Measurements from ENCODE around the gene ABR.
"Not testable (repeated sequence)": the region's sequence is repeated elsewhere in the genome, so short reads cannot be mapped to it uniquely, and the experiment has no call there.

ABR gene

DNA sequence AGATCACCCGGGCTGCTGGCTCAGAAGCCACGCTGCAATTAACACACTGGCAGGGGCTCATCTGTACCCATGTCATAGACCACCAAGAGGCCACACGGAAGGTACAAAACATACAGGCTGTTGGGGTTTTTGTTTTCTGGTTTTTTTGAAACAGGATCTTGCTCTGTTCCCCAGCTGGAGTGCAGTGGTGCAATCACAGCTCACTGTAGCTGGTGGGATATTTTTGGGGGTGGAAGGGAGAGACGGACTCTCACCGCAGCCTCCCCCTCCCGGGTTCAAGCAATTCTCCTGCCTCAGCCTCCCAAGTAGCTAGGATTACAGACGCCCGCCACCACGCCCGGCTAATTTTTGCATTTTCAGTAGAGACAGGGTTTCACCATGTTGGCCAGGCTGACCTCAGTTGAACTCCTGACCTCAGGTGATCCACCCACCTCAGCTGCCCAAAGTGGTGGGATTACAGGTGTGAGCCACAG, 19.5 kb upstream of the ABR start:
- not testable (repeated sequence) for FAIRE-seq

DNA sequence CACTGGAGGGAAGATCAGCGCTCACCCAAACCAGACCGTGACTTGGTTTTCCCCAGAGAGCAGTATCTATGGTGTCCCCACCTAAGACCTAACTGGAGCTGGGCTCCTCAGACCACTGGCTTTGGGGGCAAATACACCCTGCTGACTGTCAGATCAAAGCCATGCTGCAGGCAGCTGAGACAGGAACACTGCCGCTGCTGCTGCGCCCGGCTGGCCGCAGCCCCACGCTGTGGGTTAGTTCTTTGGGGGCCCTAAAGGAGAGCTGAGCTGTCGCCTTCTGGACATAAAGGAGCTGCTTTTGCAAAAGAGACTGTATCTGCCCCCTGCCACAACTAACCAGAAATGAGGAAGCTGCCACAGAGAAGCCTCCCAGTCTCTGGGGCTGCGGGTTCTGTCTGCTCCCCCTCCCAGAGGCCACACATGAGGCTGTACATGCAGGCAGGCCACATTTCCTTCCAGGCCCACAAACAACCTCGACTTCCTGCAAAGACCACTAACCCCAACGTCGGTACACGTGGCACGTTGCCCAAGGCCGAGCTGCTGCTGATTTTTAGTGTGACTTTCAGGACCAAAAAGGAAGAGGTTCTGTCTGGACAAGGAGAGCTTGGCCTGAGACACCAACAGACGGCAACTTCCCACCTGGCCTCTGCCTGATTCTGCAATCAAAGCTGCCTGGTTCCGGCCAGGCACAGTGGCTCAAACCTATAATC, 18.2 kb upstream of the ABR start:
- FAIRE-seq, result no peak

DNA sequence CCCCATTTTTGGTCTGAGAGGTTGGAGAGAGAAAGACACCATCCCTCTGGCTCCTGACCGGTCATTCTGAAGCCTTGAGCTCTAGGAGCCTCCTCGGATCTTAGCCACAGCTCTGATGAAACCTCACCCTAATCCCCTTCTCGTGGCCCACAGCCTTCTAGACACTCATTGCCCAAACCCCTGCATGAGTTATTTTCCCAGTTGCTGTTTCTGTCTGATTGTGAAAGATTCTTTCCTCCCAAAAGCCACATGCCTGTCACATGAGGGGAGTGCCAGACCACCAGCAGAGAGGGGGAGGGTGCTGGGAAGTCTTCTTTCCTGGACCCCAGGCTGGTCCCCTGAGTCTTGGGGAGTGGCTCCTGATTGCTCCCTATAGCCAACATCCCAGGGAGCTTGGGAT, 17.6 kb upstream of the ABR start:
- FAIRE-seq, result no peak

DNA sequence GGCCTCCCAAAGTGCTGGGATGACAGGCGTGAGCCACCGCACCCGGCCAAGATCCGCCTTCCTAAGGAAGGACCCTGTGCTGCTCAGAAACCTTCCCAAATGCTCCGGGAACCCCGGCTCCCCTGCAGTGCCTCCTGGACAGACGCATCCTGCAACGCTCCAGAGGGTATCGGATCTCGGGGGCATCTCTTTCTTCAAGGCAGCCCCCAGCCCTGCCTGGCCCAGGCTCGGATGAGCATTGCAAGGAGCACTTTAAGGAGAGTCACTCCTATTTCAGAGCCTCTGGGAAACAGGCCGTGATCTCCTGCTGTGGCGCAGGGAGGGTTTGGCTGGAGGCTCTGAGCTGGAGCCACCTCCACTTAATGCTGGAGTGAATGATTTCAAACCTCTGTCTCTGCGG, 17.2 kb upstream of the ABR start:
- no peak for FAIRE-seq

DNA sequence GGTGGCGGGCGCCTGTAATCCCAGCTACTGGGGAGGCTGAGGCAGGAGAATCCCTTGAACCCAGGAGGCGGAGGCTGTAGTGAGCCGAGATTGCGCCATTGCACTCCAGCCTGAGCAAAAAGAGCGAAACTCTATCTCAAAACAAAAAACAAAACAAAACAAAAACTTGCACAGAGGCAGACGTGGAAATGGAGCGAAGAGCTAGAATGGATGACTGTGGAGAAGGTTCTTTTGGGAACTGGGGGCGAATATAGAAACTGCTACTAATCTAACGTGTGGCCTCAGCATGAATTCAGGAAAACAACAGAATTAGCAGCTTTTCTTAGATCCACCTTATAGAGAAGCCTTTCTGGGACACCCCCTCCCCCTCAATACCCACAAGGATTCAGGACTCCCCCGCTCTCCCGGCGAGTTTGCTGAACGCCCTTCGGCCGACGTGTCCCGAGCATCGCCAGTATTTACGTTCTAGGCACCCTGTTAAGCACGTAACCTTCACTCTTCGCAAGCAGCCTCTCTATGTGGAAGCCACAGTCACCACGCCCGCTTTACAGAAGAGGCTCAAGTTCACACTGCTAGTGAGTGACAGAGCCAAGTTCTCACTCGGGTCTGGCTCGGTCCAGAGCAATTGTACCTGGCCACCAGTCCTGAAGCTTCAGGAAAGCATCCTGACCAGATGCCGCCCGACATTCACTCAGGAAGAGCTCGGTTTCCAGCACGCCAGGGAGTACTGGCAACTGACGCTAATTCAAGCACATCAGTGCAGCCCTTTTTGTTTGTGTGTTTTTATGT, 13.3 kb upstream of the ABR start:
- FAIRE-seq, result no peak

DNA sequence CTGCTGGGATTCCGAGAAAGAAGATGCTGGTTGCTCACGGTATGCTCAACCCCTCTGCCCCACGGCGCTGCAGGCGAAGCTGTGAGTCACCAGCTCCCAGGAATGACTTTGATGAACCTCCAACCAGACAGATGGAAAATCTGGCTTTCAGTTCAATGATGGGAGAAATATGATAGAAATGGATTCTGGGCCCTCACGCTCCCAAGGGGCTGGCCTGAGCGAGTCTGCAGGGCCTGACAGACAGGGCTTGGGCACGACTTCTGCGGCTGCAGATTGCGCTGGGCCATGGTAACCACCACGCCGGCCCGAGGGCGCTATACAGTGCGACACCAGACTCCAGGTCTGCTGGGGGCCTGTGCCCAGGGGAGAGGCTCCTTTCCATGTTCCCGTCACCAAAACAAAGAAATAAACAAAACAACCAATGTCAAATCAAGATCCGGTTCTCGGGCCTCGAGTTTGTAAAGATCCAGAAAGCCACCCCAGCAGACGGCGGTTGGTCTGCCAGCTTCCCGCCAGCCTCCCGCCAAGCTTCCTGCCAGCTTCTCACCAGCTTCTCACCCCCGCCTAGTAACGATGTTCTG, 11.1 kb upstream of the ABR start:
- no peak for FAIRE-seq

DNA sequence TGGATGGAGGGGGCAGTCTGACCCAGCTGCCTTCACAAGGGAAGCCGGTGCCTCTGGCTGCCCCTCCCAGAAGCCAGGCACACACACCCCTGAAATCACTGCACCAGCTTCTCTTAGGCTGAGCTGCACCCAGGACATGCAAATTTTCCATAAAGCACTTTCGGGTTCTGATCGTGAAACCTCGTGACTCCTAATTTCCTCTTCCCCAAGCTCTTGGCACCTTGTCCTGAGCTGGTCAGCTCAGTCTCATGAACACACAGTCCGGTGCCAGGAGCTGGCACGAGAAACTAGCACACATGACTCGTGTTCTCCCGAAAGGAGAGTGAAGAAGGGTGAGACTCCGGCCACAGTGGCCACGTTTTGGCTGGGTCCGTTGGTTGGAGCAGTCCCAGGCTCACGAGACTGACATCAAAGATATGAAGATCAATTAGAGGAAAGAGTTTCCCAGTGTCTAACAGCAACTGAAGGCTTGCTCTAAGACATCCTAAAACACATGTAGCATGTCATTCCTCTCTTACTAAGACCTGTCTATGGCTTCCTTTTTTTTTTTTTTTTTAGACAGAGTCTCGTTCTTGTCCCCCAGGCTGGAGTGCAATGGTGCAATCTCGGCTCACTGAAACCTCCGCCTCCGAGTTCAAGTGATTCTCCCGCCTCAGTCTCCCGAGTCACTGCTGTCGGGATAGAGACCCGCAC, 9.2 kb upstream of the ABR start:
- no peak for FAIRE-seq

DNA sequence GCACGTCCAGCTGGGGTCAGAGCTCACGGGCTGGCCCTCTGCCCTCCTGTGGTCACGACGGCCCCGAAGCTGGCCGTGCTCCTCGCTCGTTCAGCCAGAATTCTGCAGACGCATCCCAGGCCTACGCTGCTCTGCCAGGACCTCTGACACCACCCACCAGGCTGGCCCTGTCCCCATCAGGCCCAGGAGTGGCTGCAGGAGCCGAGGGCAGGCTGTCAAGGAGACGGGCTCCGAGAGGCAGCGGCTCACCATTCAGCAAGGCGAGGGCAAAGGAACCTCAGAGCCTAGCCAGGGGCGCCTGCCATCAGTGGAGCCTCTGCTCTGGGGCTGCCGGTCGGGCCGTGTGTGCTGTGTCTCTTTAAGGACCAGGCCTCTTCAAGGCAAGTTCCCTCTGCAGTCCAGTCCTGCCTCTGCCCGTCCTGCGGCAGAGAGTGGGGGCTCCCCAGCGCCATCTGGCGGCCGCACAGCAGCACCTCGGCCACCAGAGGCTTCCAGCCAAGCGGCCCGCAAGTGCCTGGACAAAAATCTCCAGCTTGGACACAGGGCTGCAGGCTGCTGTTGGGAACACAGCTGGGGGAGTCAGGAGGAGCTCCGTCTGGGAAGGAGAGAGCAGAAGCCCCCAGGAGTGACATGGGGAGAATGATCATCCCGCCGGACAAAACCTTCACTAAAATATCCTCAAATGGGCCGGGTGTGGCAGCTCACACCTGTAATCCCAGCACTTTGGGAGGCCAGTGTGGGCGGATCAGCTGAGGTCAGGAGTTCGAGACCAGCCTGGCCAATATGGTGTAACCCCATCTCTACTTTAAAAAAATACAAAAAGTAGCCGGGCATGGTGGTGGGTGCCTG, 7.4 kb upstream of the ABR start:
- FAIRE-seq, result no peak

DNA sequence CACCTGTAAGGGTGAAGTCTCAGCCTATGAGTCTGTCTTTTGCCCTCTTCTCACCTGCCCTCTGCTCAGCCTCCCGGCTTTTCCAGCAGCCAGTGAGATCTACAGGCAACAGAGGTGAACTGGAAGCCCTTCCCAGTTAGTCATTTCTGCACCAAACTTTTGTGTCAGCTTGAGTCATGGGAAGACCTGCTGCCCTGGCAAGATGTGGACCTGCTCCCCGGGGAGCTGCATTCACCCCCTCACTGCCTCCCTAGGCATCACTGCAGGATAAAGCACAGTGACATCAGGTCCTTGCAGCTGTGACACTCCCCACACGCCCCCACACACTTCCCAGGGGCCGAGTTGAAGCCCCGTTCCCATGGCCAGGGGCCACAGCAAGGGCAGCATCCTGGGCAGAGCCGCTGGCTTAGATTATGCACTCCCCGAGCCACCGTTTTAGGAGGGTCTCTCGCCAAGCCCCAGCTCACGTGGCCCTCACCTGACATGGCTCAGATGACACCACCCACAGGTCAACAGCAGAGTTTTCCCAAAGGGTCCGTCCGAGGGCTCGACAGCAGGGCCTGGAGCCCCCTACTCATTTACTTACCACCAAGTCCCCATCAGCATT, 6.5 kb upstream of the ABR start:
- FAIRE-seq, result no peak

DNA sequence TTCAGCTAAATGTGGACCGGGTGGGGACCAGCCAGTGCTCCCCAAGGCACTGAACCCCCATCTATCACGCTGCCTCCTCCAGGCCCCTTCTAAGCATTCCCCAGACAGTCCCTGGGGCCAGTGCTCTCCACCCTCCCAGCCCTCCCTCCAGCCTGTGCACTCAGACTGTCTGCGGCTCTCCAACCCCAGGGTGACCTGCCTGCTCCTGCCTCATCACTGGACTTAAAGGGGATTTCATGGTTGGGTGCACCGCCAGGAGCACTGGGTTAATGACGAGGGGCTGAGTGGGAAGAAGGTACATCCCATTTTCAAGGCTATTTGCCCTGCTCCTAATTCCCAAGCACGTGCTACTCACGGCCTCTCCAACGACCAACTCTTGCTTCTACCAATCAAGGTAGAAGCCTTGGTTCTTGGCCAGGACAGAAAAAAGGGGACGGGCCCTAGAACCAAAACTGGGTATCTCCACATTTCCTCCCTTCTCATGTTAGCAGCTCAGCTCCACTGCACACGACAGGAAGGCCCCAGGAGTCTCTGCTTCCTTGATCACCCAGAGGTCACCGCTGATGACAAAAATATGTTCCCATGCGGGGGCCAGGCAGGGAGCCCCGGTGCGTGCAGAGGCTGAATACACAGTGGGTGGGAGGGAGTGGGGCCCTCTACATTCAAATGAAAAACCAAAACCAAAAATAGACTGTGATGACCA, 3.5 kb upstream of the ABR start:
- no peak for FAIRE-seq

DNA sequence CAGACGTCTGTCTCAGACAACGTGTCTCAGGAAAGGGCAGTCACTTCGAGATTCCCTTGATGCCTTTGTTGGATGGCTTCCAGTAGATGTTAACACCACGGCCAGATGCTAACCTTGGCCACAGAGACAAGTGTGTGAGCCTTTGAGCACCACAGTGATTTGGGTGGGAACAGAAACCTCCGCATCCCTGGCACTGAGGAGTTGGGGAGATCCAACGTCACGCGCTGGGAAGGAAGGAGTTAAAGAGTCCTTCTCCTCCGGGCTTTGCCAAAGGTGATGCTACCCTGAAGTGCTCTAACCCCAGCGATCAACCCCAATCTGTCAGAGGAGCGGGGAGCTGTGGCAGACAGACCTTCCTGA, 3.0 kb upstream of the ABR start:
- no peak for FAIRE-seq

DNA sequence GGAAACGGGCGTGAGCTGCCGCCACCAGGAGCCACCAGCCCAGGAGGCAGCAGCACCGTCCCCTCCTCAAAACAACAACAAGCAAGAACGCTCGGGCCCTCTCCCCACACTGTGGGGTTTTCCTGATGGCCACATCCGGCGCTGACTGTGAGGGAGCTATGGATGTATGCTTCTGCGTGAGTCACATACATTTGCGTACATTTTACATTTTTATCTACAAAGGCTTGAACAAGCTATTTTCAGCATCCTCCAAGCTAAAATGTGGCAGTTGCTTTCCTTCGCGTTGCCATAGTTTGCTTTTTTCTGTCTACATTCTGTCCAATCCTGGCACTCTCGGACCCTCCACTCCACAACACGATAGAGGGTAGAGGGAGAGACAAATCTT, 2.0 kb upstream of the ABR start:
- no peak for FAIRE-seq

DNA sequence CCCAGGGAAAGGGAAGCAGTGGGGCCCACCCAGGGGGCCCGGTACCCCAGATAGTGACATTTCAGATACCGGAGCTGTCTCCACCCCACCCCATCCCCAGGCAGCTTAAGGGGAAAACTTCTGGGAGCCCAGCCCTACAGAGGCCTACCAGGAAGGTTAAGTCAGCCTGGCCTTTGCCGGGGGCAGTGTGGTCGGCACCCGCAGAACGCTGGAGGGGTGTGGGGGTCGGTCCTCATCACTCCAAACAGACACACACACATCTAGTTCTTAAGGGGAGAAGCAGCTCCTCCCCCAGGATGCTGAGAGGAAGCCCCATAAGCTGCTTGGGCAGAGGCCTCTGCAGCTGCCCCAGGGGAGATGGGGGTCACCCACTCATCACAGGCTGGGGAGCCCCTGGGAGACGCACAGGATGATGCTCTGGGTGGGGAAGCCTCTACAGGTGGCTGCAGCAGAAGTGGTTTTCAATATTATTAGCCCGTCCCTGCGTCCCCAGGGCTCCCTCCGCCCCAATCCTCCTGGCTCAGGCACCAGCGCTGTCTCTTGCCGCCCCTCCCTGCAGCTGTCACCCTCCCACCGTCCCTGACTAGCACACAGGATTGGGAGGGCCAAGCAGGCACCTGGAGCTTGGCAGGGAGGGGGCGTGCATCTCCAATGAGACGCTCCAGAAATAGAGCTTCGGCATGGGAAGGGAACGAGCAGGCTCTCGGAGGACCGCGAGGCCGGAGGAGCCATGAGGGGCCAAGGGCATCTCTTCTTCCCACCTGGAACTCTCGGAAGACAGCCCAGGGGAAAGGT, 1.4 kb upstream of the ABR start:
- no peak for FAIRE-seq

DNA sequence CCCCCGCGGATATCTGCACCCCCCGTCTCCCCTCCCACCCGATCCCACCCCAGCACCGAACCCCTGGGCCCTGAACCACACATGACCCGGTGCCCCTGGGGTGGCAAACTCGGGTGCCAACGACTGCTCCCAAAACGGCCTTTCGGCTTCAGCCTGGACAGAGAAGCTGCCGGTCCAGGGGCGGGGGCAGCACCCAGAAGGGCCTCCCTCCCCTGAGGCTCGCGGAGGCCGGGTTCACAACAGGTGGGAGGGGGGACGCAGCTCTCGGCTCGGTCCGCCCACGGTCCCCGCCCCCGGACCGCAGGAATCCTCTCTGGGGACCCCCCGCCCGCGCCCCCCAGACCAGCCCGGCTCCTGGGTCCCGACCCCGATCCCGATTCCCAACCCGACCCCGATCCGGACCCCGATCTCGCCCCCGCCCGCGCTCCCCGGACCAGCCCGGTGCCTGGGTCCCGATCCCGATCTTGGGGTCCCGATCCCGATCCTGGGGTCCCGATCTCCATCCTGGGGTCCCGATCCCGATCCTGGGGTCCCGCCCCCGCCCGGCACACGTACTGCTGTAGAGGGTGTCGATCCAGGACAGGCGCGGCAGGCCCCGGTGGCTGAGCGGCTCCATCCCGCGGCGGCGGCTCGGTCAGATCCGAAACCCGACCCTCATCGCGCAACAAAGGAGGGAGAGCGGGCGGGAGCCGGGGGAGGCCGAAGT, 516 bp downstream of the ABR start:
- no peak for FAIRE-seq

DNA sequence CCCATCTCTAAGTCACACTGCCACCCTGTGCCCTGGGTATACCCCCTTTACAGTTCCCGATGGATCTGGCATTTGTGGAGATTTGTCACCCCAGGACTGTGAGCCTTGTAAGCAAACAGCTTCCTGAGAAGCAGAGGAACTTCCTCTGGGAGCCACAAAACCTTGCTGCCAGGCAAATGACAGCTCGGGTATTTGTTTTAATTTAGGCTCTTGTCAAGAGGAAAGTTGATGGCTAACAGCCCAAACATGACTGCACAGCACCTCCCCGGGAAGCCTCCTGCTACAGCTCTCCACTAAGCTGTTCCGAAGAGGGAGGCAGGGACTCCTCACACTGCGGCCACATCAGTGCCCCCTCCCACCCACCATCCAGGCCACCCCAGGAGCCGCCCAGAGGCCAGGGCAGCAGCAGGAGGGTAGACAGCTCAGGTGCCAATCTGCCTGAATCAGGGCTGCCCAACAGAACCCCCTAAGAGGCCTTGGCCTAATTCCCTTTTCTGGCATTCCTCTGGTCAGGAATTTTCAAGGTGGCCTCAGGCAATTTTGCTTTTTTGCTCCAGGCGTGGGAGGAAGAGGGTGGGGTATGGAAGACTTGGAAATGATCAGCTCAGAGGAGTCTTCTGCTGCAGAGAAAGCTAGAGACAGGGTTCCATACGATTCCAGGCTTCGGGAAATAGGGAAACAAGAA, 2.6 kb downstream of the ABR start:
- FAIRE-seq, result no peak

DNA sequence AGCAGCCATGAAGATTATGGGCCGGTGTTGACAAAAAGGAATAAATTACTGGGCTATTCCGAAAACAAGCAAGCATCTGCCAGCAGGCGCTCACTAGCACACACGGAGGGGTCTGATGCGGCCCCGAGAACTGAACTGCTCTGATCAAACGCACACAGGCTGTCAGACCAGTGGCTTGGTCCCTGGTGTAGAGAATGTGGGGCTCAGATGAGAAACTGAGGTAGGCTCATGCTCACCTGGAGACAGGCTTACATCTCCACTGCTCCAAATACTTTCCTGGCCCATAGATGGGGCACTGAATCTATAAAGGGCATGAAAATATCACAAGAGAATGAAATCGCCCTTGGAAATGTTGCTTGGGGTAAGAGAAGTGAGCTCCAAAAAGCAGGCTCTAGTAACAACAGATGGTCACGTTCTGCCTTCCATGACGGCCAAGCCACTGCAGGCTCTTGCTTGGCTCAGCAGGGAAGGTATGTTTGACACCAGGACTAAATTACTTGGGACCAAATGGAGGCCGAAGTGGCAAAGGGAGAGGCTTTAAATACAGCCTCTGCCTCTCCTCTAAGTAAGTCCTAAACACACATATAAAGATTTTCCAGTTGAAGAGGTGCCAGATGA, 5.4 kb downstream of the ABR start:
- FAIRE-seq, result no peak

DNA sequence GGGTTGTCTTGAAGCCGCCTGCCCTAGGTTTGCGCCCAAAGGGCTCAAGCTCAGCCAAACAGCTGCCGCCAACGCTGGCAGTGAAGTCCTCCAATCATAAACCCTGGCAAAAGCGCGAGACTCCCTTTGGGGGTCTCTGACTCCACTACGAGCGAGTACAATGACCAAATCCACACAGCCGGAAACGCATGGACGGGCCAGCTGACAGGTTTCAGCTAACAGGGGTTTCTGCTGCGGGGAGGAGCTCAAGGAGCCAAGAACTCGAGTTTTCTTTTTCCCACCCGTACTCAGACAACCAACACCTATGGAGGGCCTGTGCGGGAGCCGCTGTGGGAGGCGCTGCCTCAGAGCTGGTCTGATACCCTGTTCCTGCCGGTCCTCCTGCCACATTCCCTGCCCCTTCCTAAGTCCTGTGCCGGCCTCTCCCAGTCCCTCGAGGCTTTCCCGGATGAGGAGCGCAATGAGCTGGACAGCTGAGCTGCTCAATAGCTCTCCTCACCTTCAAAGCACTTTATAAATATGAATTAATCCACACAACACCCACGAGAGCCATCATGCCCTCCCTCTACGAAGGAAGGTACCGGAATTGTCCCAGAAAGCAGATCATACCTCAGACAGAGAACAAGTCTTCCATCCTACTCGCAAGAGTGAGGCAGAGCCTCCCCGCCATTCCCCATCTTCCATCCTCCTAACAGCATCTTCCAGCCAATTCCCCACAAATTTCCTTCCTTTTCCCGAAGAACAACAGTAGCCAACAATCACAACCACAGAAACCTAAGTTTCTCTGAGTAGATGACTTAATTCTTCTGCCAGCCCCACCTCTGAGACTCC, 6.1 kb downstream of the ABR start:
- no peak for FAIRE-seq

DNA sequence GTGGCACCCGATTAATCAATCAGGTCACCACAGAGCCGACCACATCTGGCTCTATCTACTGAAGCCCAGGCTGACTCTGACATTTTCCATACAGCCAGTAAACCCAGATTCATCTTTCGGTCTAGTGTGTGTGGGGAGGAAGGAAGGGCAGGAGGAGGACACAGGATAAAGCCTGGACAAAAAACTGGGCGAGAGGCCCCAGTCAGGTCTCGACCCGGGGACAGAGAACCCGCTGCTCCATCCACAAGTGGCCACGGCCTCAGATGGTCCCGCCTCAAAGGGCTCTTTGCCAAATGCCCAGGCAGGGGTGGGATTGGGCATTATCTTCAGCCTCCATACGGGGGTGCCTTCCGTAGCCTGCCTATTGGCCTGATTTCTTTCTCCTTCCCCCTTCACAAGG, 7.8 kb downstream of the ABR start:
- FAIRE-seq, result no peak
